ENCODE data around the gene CARD9. TPM values are rescaled to one million over a fixed set of nuclear protein-coding genes. Genes with fewer than 3 reads are reported as not detected.
A peak's percentile ranks its signal among the peaks of the same experiment; 100 is the strongest.

CARD9 gene
- total and polyA plus RNA-seq, 2 of the 4 experiments (the other 2 are of a cell fraction), result 0.36 to 1.9 TPM

DNA sequence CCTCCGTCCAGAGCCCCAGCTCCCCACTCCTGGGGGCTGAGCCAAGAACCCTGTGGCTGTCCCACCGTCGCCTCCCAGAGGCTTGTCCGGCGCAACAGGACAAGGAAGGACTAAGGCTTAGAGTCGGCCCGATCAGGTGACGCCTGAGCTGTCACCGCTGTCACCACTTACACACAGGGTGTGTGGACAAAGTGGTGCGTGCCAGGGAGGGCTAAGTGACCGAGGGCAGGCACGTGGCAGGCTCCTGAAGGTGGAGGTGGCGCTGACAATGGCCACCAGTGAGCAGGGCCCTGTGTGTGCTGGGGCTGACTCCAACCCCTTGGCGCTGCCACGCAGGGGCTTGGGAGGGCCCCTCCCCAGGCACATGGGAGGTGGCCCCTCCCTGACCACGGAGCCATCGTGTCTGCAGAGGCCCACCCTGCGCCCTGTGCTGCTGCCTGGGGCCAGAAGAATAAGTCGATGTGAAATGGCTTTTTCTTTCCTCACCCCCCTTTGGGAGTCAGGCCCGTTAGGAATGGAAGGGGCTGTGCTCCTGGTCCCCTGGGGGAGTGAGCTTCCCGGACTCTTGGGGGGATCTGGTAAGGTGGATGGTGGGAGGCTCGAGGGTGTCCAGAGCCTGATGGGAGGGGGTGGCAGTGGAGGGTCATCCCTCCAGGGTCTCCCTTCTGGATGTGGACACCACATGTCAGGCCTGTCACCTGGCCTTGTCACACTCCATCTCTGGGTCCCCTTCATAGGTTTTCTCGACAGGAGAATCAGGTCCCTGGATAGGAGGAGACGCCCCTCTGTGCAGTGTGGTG lies 48.8 kb downstream of the CARD9 start:
- Histone ChIP-seq H3K23ac (ENCODE audit: low read depth, low read length) (no peak overlapping the region; the same call in 1 of the 2 replicates), H3K9me3 (ENCODE audit: control insufficient read depth, insufficient read depth, low read length) (peaks cover 2% of the 10 kb centered on the region; the same call in 1 of the 2 replicates), H2BK15ac (ENCODE audit: low read depth, low read length) (peak overlapping the region; percentile 84; the same call in 2 of the 3 replicates), H2BK5ac (ENCODE audit: low read depth, low read length, poor library complexity, severe bottlenecking) (no peak overlapping the region), H3K4me2 (ENCODE audit: low read depth, low read length) (no peak overlapping the region), H2AK9ac (replicated peaks; ENCODE audit: low read depth, low read length, poor library complexity) (peak overlapping the region; percentile 83), H3K27me3 (ENCODE audit: control insufficient read depth, insufficient read depth, low read length) (no peaks in the 10 kb centered on the region), H3K79me1 (ENCODE audit: low read depth in 1 of 2, low read length in 2 of 2) (peaks cover 3 to 11% of the 10 kb centered on the region in 2 experiments; a peak in 1 of 4 replicates), H2BK120ac (ENCODE audit: low read depth, low read length) (peak overlapping the region; percentile 91), H3K36me3 (ENCODE audit: control insufficient read depth, insufficient read depth, low read length) (peaks cover 2% of the 10 kb centered on the region; the same call in 1 of the 2 replicates), H2AK5ac (ENCODE audit: low read depth, low read length) (peak overlapping the region; percentile 98), H4K8ac (ENCODE audit: low read depth in 2 of 2, low read length in 2 of 2) (peak overlapping the region in 1 of 2 experiments; percentile 99; a peak in 2 of 4 replicates), H2BK20ac (ENCODE audit: low read depth, low read length) (peak overlapping the region; percentile 77), H3K56ac (ENCODE audit: extremely low read depth, insufficient read depth, low read length) (no peak overlapping the region), H3K4me1 (ENCODE audit: control insufficient read depth, insufficient read depth, low read length) (peaks cover 24% of the 10 kb centered on the region), H2AFZ (replicated peaks; ENCODE audit: low read length, poor library complexity) (peak overlapping the region; percentile 14), H3K9me1 (ENCODE audit: insufficient read depth, low read length) (peaks cover 5% of the 10 kb centered on the region; the same call in 1 of the 2 replicates), H3K27ac (ENCODE audit: insufficient read depth, low read length) (peak overlapping the region; percentile 92; the same call in 1 of the 2 replicates), H4K5ac (ENCODE audit: low read depth, low read length) (peak overlapping the region; percentile 6; the same call in 1 of the 2 replicates), H3K4me3 (ENCODE audit: insufficient read depth, low read depth, low read length) (no peak overlapping the region), H4K91ac (ENCODE audit: insufficient read depth, low read depth, low read length) (peak overlapping the region; percentile 99), H3K9ac (ENCODE audit: low read depth, low read length) (no peak overlapping the region), H3K18ac (ENCODE audit: low read depth, low read length) (peak overlapping the region; percentile 64; the same call in 1 of the 2 replicates), H3K4ac (ENCODE audit: low read depth, low read length) (peak overlapping the region; percentile 100), H4K20me1 (ENCODE audit: insufficient read depth, low read length) (peaks cover 15% of the 10 kb centered on the region), H3K14ac (replicated peaks; ENCODE audit: low read depth, low read length) (0 out of 2 replicates have a peak overlapping the region, but pooled peaks have one; percentile 51)
- ChIA-PET POLR2A (ENCODE audit: unreplicated experiment) (no interaction called here), CTCF (no interaction called here)
- 76% methylated on average over 5 of the region's 24 CpGs; no CpG with 5 or more reads in 1 of the 2 experiments for WGBS, 2 experiments (ENCODE audit: extremely low coverage in 2 of 2, insufficient read length in 1 of 2)
- ATAC-seq (ENCODE audit: low read depth) (no peak), DNase-seq (no peak)
- intact Hi-C loops (cut with micrococcal nuclease) (loop anchor here (5.0 kb wide), 1 partner anchor 78 kb away; the partner anchor contains the start of gene SNAPC4), dilution Hi-C loops (cut with HindIII; ENCODE audit: low sequenced_read_pairs, unreplicated experiment) (no loop called here), in situ Hi-C loops (cut with MboI; ENCODE audit: low sequenced_read_pairs) (loop anchor here (5.0 kb wide), 1 partner anchor 78 kb away; the partner anchor contains the start of gene SNAPC4)
- no TSS peak for BruUV-seq (replicated peaks)
- TF ChIP-seq, protein P1, sequence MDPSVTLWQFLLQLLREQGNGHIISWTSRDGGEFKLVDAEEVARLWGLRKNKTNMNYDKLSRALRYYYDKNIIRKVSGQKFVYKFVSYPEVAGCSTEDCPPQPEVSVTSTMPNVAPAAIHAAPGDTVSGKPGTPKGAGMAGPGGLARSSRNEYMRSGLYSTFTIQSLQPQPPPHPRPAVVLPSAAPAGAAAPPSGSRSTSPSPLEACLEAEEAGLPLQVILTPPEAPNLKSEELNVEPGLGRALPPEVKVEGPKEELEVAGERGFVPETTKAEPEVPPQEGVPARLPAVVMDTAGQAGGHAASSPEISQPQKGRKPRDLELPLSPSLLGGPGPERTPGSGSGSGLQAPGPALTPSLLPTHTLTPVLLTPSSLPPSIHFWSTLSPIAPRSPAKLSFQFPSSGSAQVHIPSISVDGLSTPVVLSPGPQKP (IDR thresholded peaks at IDR 0.05; ENCODE audit: borderline replicate concordance, low read depth, low read length), result no peak
- TF ChIP-seq MAZ (IDR thresholded peaks at IDR 0.05; ENCODE audit: borderline replicate concordance, low read depth, low read length), result no peak
- TF ChIP-seq SMC3 (IDR thresholded peaks at IDR 0.05; ENCODE audit: low read depth, low read length), result no peak
- TF ChIP-seq, protein P2, sequence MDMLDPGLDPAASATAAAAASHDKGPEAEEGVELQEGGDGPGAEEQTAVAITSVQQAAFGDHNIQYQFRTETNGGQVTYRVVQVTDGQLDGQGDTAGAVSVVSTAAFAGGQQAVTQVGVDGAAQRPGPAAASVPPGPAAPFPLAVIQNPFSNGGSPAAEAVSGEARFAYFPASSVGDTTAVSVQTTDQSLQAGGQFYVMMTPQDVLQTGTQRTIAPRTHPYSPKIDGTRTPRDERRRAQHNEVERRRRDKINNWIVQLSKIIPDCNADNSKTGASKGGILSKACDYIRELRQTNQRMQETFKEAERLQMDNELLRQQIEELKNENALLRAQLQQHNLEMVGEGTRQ (IDR thresholded peaks at IDR 0.05; ENCODE audit: low read depth, low read length), result no peak
- TF ChIP-seq CEBPB (IDR thresholded peaks at IDR 0.05; ENCODE audit: low read depth, low read length), result no peak
- TF ChIP-seq, protein P3, sequence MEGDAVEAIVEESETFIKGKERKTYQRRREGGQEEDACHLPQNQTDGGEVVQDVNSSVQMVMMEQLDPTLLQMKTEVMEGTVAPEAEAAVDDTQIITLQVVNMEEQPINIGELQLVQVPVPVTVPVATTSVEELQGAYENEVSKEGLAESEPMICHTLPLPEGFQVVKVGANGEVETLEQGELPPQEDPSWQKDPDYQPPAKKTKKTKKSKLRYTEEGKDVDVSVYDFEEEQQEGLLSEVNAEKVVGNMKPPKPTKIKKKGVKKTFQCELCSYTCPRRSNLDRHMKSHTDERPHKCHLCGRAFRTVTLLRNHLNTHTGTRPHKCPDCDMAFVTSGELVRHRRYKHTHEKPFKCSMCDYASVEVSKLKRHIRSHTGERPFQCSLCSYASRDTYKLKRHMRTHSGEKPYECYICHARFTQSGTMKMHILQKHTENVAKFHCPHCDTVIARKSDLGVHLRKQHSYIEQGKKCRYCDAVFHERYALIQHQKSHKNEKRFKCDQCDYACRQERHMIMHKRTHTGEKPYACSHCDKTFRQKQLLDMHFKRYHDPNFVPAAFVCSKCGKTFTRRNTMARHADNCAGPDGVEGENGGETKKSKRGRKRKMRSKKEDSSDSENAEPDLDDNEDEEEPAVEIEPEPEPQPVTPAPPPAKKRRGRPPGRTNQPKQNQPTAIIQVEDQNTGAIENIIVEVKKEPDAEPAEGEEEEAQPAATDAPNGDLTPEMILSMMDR (conservative IDR thresholded peaks at IDR 0.05; ENCODE audit: low read depth, low read length), result 0 out of 2 replicates have a peak, but pooled peaks have one; percentile 22

Measured in IMR-90 (cell line).